Activated T-cell treated with anti-CD3 and anti-CD28 coated beads for 1 hour (primary cell): Measurements from ENCODE around the gene COL5A1.

Experiments
- DNase-seq: peaks from one replicate; pipeline ENCODE4 v3.0.0-alpha.2; 2020; ENCODE audit warnings: low read depth

The COL5A1 gene

DNA sequence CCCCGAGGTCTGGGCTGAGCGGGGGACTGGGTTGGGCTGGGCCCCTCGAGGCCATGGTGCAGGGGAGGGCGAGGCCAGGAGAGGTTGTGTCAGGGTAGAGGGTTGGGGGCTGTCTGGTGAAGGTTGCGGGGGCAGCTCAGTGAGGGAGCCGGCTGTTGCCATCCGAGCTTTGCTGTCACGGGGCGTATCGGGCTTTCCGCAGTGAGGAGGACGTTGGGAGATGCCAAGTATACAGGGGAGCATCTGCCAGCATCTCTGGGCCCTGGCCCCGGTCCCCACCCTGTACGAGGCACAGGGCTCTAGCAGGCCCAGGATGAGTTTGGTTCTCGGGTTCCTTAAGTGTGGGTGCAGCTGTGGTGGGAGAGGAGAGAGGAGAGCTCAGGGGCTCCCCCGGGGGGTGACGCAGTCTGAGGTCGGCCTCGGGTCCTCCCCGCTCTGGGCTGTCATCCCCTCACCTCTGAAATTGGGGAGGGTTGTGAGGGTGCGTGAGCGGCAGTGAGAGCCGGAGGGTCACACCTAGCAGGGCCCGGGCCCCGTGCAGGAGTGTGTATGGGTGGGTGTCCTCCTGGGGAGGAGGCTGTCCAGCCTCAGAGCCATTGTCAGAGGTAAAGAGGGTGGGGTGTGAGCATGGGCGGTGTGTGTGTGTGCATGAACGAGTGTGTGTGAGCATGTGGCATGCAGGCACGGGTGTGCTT lies 87.3 kb downstream of the COL5A1 start:
- DNase-seq: no peak

DNA sequence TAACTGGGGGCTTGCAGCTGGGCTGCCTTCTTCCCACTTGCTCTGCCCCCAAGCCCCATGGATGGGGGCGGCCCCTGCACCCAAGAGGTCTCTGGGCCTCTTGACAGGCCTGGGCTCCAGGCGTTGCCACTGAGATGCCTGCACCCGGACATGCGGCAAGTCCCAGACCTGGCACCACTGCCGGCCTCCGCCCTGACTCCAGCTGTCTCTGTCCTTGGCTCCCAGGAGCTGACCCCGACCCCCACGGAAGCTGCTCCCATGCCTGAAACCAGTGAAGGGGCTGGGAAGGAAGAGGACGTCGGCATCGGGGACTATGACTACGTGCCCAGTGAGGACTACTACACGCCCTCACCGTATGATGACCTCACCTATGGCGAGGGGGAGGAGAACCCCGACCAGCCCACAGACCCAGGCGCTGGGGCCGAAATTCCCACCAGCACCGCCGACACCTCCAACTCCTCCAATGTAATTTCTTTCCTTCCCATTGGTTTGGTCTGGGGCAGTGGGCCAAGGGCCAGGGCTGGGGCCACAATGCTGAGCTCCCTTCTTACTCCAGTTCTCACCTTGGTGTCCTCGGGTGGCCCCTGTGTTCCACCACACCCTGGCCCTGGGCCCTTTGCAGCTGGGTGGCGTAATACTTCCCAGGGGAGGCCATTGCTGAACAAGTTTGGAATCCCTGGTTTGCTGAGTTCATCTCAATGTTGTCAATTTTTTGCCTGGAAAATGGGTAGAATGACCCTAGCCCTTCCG lies 88.6 kb downstream of the COL5A1 start:
- DNase-seq: no peak

DNA sequence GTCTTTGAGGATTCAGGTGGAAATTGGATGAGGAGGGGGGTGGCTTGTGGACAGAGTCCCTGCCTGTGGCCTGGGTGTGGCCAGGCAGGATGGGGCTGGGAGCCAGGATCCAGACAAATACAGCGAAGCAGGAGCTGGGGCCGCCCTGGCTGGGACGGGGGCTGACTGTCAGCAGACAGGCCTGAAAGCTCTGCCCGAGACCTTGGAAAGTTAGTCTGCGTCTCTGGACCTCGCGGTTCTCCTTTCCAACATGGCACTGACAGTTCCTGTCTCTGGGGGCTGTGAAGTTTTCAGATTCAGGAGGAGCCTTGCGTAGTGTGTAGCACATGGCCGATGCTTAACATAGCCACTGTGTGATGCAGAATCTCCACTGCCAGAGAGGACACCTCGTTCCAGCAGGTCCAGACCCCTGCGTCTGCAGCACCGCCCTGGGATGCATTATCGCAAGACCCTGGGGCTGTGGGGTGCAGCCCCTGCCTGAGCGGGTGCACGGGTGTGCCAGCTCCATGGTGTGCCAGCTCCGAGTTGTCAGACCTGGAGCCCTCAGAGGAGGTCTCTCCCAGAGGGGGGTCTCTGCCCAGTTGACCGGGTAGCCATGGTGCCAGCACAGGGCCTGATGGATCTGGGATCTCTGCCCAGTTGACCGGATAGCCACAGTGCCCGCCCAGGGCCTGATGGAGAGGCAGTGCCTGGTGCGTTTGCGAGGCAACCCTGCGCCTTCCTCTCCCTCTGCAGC lies 89.3 kb downstream of the COL5A1 start:
- DNase-seq: no peak

DNA sequence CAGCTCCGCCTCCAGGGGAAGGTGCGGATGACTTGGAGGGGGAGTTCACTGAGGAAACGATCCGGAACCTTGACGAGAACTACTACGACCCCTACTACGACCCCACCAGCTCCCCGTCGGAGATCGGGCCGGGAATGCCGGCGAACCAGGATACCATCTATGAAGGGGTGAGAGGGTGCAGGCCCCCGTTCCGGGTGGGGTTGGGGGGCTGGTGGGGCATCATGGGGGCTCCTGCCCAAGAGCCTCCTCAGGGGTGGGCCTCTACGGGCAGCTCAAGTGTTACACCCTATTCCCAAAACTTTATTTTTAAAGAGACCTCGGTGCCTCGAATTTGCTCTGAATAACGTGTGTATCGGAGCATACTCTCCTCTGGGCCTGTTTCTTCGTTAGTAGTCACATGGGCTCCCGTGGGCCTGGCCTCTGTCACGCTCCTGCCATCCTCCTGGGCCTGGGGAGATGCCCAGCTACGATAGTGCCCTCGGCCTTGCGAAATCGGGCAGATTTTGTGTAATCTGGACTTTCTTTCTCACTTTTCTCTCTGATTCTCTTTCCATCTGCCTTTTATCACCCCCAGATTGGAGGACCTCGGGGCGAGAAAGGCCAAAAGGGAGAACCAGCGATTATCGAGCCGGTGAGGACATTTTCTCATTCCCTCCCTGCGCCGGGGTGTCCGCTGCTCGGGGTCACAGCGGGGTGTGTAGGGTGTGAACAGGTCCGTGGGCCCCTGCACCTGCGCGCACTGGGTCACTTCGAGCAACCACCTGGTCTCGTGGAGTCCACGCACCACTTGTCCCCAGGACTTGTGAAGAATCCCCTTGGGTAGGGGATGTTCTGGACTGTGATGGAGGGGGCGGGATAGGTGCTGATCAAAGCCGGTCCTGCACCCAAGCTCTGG lies 90.1 kb downstream of the COL5A1 start:
- DNase-seq: no peak

DNA sequence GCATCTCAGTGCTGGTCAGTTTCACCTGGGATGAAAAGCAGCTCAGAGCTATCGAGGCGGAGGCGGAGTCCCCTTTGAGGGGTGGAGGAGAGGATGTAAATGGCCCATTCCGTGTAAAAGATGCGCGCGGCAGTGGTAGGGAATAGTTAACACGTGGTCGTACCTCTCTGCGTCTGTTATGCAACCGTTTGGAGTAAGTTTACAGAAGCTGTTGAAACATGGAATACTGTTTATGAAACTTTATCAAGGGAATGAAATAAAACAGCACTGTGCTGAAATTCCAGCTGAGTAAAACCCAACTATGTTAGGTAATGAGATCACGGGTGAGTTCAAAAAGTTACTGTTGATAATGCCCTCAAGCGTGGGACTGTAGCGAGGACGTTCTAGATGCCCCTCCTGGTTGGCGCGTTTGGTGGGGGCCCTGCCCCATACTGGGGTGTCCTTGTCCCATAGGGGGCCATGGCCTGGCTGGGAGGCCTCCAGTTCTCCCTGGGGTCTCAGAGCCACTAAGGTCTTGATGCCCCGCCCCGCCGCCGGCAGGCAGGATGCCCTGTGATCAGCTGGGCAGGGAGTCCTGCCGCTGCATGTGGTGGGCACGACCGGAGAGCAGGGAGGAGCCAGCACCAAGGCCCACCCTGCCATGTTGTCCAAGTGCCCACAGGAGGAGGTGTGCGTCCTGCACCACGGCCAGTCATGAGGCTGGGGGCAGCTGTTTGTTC lies 90.9 kb downstream of the COL5A1 start:
- no peak for DNase-seq

DNA sequence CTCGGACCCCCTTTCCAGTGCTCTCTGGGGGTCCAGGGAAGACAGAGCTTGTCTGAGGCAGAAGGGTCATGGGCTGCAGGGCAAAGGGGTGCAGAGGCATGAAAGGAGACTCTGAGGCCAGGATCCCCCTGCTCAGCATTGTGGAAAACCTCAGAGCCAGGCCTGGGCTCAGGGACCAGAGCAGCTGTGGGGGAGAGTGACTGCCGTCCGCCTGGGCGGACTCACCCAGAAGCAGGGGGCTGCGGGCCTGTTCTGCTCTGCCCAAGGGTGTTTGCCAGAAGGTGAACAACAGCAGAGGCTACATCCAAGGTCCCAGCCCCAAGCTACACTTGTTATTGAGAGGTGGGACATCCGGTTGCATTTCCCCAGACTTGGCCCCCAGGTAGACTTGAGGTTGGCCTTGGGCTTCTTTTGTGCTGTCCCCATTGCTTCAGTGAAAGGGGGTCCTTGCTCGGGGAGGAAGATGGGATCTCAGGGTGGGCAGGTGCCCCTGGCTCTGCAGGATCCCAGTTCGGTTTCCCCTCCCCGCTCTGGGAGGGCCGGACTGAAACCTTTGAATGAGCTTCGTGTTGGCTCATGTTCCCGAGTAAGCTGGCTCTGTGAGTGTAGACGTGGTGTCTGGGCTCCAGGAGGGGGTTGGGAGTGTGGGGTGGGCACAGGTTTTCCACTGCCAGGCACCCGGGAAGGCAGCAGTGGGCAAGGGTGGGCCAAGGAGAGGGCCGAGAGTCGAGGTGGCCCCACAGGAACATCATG lies 92.1 kb downstream of the COL5A1 start:
- no peak for DNase-seq

DNA sequence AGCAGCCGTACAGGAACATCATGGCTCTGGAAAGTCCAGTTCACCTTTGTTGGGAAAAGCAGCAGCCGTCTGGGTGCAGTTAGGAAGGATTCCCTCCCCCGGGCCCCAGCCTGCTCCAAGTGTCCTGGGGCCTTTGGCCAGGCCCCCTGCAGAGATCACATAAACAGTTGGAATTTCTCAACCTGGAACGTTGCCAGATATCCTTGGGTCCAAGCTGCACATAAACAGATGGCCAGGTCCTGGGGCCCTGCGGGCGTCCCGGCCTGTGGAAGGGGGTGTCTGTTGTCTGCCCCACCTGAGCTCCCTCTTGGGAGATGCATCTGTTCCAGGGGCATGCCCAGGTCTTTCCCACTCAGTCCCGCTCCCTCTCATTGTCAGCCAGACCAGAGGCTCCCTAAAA lies 92.7 kb downstream of the COL5A1 start:
- no peak for DNase-seq

DNA sequence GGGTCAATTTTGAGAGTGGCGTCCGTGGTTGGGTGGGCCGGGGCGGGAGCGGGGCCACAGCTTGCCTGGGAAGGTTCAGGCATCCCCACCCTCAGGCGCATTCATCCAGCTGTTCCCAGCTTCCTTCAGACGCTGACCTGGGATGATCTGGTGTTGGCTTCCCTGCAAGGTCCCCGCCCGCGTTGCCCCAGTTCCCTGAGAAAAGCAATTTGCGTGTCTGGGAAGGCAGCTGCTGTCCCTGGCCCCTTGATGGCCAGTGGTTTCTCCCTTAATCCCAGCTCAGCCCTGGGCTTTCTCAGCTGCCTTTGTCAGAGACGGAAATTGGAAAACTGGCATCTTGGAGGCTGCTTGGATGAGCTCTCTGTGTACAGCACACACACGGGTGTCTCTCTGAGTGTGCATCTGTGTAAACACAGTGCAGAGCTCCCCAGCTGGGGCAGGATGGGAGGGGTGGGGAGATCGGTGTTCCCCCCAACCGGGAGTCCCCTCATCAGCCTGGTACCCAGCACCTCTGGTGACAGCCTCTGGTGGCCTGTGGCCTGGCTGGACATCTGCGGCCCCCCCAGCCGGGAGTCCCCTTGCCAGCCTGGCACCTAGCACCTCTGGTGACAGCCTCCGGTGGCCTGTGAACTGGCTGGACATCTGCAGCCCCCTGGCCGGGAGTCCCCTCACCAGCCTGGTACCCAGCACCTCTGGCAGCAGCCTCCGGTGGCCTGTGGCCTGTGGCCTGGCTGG lies 94.0 kb downstream of the COL5A1 start:
- DNase-seq: no peak

DNA sequence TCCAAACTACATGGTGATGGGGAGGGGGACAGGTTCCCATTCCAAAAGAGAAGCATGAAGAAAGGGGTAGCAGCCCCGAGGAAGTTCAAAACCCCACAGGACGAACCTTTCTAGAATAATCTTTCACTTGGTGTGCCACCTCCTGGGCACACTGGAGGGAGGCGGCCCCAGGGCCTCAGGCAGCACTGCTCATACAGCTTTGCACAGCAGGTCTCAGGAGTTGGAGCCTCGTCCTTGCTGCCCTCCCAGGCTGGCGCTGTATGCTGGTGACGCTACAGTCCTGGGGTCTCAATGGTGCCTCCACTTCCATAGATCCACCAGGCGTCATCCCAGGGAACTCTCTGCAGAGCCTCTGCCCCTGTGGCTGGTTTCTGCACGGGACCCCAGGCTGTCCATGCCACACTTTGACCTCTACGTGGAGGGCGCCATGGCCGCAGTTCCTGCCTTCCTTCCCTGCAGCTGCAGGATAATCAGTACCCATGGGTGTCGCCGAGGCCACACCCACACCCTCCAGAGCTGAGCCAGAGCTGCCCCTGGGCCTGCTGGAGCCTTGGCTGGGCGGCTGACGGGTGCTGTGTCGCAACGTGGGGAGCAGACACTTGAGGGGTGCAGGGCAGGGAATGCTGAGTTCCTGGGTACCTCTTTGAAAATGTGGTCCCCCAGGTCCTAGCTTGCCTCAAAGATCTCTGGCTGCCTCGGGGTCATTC lies 95.3 kb downstream of the COL5A1 start:
- no peak for DNase-seq

DNA sequence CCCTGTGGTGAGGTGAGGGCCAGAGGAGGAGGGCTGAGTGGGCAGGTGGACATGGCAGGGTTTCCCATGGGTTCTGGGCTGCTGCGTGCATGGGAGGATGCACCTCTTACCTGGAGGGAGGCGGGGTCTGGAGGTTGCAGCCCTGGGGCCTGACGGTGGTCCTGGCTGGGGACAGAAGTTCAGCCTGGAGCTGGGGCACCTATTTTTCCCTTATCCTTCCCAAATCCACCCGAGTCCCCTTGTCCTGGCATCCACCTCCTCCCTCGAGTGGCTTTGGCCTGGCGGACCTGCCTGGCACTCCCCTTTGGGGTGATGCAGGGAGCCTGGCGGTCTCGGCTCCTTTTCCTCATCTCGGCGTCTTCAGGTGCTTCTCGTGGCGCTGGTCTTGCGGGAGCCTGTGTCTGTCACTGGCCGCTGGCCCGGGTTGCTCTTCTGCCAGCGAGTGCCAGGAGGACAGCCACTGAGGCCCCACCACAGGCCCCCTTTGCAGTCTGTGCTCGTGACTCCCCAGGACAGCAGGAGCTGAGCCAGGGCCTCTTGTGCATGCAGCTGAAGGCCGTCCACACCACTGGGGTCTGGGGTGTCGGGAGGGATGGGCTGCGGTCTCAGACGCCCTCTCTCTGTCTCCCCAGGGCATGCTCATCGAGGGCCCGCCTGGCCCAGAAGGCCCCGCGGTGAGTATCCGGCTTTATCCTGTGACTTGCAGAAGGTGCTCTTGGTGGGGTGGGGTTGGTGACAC lies 96.4 kb downstream of the COL5A1 start:
- no peak for DNase-seq

DNA sequence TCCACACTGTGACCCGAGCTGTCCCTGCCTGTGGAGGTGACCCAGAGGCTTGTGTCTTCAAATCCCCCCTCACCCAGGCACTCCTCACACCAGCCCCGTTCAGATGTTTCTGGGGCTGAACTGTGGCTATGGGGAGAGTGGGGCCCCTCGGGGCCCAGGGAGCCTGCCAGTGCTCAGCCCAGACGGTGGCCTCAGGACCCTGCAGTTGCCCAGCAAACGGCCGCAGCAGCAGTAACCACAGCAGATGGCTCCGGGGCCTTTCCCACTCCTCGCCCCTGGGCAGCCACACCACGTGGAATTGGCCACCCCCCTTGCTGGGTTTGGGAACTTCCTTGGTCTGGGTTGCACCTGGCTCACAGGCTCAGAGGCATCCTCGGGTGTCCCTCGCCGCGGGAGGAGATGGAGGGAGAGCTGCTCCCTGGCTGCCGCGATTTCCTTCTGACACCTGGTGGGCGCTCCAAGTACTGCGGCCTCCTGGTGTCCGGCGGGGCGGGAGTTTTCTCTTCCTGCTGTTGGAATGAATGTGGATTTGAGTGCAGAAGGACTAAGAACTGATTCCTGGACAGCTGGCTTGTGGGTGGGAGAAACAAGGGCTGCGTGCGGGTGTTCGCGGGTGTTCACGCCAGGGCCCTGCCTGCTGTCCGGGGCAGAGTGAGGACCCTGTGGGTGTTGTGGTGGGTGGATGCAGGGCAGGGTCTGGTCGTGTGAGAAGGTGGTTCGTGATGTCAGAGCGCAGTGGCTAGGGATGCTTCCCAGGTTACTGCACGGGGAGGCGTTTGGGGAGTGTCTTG lies 97.5 kb downstream of the COL5A1 start:
- DNase-seq: peak; percentile 30

DNA sequence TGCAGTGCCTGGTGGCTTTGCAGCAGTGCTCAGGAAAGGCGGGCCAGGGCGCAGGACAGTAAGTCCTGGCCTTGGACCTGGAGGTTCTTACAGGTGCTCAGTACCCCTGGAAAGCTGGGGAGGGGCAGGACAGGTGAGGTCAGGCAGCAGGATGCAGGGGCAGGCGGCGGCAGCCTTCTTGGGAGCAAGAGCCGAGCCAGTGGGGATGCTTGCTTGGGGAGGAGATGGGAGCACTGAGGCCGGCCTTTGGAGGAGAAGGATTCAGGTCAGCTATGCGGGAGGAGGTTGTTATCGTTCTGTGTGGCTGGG lies 98.0 kb downstream of the COL5A1 start:
- no peak for DNase-seq

DNA sequence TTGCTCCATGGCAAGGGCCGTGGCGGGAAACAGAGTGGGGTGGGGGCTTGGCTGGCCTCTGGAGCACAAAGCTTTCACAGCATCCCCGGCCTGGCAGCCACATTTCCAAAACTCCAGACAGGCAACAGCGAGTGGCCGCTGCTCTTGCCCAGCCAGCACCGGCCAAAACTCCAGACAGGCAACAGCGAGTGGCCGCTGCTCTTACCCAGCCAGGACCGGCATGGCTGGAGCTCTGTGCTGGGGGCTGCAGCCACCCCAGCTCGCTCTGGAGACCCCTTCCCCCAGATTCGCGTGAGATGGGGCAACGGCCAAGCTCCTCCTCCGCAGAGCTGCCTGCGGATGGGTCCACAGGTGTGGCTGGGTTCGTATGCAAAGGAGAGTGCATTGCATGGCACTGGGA lies 98.5 kb downstream of the COL5A1 start:
- no peak for DNase-seq

DNA sequence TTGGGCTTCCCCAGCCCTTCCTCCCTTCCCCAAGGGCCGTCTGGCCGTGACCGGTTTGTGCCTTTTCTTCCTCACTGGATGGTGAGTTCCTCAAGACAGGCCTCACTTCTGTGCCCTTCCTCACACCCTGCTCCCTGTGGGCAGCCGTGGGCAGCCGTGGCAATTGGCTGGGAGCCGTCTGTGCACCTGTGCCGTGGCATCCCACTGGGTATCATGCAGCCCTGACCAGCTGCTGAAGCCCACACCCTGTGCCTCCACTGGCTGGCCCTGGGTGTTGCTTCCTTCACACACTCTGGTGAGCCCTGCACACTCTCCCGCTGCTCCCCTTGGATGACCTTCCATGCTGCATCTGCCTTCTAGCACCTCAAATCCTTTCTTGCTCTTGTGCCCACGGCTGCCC lies 100.2 kb downstream of the COL5A1 start:
- DNase-seq: no peak

DNA sequence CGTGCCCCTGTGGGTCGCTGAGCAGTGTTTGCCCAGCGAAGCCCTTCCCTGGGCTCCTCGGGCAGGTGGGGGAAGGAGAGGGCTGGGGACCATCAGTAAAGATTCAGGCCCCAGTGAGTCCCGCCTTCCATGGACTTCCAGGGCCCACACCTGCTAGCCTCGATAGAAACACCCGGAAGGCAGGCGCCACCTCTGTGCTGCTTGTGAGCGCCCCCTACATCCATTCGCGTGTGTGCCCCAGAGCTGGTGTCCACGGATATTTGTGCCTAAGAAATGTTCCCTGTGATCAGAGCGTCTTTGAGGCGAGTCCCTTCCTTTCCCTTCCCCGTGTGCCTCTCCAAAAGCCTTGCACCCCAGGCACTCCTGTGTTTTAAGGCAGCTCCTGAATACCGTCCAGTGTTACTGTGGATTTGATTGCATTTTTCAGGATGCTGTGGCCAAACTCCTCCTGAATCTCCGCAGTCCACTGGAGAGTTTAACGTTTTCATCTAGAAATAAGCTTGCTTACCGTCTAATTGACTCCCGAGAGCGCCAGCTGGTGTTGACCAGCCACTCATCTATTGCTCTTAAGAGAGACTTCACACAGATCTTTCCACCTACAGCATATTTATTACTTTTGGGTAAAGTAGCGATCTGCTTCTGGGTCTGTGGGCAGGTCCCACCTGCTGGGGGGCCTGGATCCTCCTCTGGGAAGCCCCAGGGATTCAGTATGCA lies 101.4 kb downstream of the COL5A1 start:
- DNase-seq: no peak

DNA sequence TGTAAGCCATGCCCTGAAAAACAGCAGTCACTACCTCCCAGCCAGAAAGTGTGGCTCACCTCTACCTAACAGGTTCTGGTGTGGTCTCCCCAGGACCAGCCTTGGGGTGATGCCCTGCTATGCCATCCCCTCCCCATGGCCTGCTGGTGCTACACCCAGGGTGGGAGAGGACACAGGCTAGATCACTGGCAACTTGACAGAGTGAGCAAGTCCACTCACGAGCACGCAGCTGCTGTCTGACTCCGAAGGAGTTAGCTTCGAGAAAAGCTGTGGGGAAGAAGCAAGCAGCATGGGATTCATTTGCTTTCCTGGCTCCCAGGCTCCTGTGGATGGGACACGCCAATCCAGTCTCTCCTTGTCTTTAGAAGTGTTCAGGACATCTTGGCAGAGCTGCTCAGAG lies 102.2 kb downstream of the COL5A1 start:
- DNase-seq: no peak
